Central memory CD8-positive, alpha-beta T cell (primary cell): Measurements from ENCODE around the gene NOX3.

ENCODE experiments used
- ATAC-seq: fragments of 150-1000 bp; cut with Tn5 transposase; replicated peaks from 2 replicates; pipeline ENCODE4 v1.10.0; 2022; ENCODE audit warnings: mild to moderate bottlenecking, moderate FRiP score, moderate number of reproducible peaks; ENCODE audit not compliant: poor library complexity, severe bottlenecking; ENCODE audit errors: extremely low read depth
- DNase-seq, 2 donors: peaks; one replicate each; pipeline ENCODE4 v3.0.0; 2021; ENCODE audit warnings: low spot score in 2 of 2
- H3K27ac Mint-ChIP-seq: one replicate; pipeline ENCODE4 v1.8.0; 2022; ENCODE audit warnings: low read depth, mild to moderate bottlenecking, moderate library complexity, mixed read lengths
- H3K27me3 Mint-ChIP-seq: one replicate; pipeline ENCODE4 v1.8.0; 2022; ENCODE audit warnings: mixed read lengths
- H3K36me3 Mint-ChIP-seq: one replicate; pipeline ENCODE4 v1.8.0; 2022; ENCODE audit warnings: mild to moderate bottlenecking, moderate library complexity, mixed read lengths; ENCODE audit not compliant: insufficient read depth
- H3K4me1 Mint-ChIP-seq: one replicate; pipeline ENCODE4 v1.8.0; 2022; ENCODE audit warnings: mixed read lengths
- H3K4me3 Mint-ChIP-seq: one replicate; pipeline ENCODE4 v1.8.0; 2022; ENCODE audit warnings: mild to moderate bottlenecking, moderate library complexity, mixed read lengths
- H3K9me3 Mint-ChIP-seq: one replicate; pipeline ENCODE4 v1.8.0; 2022; ENCODE audit warnings: mixed read lengths

Gene NOX3, protein sequence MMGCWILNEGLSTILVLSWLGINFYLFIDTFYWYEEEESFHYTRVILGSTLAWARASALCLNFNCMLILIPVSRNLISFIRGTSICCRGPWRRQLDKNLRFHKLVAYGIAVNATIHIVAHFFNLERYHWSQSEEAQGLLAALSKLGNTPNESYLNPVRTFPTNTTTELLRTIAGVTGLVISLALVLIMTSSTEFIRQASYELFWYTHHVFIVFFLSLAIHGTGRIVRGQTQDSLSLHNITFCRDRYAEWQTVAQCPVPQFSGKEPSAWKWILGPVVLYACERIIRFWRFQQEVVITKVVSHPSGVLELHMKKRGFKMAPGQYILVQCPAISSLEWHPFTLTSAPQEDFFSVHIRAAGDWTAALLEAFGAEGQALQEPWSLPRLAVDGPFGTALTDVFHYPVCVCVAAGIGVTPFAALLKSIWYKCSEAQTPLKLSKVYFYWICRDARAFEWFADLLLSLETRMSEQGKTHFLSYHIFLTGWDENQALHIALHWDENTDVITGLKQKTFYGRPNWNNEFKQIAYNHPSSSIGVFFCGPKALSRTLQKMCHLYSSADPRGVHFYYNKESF

DNA sequence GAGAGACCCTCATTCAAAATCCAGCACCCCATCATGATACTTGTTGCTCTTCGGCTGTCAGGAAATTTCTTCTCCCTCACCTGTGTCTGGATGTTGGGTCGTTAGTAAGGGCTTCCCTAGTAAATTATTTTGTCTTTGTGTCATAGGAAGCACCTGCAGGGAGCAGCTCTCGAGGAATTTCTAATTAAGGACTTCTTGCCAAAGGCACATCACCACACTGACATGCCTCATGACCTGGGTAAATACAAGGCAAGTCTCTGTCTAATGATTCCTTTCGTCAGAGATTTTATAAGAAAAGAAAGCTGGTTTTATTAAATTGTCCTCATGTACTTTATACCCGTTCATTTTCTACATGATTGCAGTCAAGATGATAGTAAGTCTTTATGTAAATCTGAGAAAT is at the start of gene NOX3:
NOX3 (minus strand) TSS at position 74 of the 400 bp plus-strand sequence; CDS start at position 35, 39 bp downstream.
- Mint-ChIP-seq H3K27ac (no peak within 1 kb of the TSS), H3K27me3 (peaks cover 63% of the 10 kb centered on the region), H3K36me3 (no peaks in the 10 kb centered on the region), H3K4me3 (no peak within 1 kb of the TSS), H3K4me1 (no peaks in the 10 kb centered on the region), H3K9me3 (no peaks in the 10 kb centered on the region)
- DNase-seq (no peak), ATAC-seq (no peak)

DNA sequence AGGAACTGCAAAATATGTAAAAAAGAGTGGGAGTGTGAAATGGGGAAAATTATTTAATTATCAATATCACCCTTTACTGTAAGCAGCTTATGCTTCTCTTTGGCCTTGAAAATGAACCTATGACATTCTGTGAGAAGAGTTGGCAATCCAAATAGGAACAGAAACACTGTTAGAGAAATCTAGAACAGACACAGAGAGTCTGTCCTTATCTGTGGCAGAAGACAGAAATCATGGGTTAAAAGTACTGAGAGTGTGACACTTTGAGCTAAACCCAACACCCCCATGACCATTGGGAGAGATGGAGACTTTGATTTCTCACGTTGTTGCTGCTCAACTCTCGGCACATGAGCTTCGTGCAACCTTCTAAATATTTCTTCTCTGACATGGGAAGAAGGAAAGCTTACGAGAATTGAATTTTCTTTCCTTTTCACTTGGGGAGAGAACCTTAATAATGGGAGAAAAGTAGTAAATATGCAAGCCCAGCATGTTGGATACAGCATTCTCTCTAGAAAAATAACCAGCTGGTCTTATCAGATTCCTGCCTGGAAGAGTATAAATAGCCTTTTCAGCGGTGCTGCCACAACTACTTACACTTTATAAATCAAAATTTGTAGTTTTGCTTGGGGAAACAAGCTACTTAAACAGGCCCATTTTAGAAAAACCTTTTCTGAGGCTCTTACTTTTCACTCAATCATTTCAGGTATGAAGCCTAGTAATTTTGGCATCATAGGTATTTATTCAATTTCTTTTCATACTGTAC is 49.4 kb upstream of the NOX3 start:
- DNase-seq (no peak), ATAC-seq (no peak)
- no peak overlapping the region for H3K4me3 Mint-ChIP-seq
- no peaks in the 10 kb centered on the region for H3K36me3 Mint-ChIP-seq
- no peaks in the 10 kb centered on the region for H3K9me3 Mint-ChIP-seq
- no peaks in the 10 kb centered on the region for H3K4me1 Mint-ChIP-seq
- H3K27ac Mint-ChIP-seq: no peak overlapping the region
- H3K27me3 Mint-ChIP-seq: peaks cover 10% of the 10 kb centered on the region

DNA sequence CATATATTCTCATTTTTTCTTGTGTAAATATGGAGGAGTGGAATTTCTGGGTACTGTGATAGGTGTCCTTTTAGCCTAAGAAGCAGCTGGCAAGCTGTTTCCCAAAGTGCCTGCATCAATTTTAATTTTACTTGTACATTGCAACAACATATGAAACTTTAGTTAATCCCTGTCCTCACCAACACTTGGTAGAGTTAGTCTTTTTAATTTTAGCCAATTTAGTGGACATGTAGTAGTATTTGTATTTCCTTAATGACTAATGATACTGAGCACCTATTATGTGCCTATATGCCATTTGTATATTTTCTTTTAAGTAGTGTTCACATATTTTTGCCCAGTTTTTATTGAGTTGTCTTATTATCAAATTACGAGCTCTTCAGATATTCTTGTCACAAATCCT is 46.8 kb upstream of the NOX3 start:
- ATAC-seq (no peak), DNase-seq (no peak)
- no peak overlapping the region for H3K27ac Mint-ChIP-seq
- no peaks in the 10 kb centered on the region for H3K36me3 Mint-ChIP-seq
- H3K4me3 Mint-ChIP-seq: no peak overlapping the region
- no peaks in the 10 kb centered on the region for H3K4me1 Mint-ChIP-seq
- H3K27me3 Mint-ChIP-seq: peaks cover 4% of the 10 kb centered on the region
- no peaks in the 10 kb centered on the region for H3K9me3 Mint-ChIP-seq

DNA sequence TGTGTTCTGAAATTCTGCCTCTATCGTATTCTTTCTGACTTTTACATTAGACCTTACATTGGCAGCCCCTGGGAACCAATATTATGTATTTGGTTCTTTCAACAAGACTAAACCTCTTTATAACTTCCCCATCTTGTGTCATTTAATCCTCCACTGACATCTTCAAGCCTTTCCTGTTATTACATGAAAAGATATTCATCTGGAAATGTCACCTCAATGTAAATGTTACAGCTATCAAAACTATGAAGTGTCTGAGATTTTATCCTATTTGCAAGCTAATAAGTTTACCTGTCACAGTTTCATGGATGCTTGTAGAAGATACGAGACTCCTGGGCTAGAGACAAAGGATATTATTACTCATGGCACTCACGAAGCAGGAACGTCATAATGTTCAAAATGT is 43.9 kb upstream of the NOX3 start:
- no peaks in the 10 kb centered on the region for H3K9me3 Mint-ChIP-seq
- peaks cover 11% of the 10 kb centered on the region for H3K27me3 Mint-ChIP-seq
- H3K4me1 Mint-ChIP-seq: no peaks in the 10 kb centered on the region
- ATAC-seq (no peak), DNase-seq (no peak)
- H3K27ac Mint-ChIP-seq: no peak overlapping the region
- H3K36me3 Mint-ChIP-seq: no peaks in the 10 kb centered on the region
- no peak overlapping the region for H3K4me3 Mint-ChIP-seq

DNA sequence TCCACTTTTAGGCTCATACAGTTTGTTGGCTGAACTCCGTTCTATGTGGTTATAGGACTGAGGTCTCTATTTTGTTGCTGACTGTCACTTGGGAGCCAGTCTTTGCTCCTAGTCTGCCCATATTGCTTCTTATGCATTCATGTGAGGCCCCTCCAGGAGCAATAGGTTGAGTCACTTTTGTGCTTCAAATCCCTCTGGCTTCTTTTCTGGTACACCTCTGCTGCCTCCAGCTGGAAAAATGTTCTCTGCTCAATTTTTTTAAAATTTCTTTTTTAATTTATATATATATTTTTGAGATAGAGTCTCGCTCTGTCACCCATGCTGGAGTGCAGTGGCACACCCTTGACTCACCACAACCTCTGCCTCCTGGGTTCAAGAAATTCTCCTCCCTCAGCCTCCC is 42.7 kb upstream of the NOX3 start:
- no peaks in the 10 kb centered on the region for H3K36me3 Mint-ChIP-seq
- DNase-seq (no peak), ATAC-seq (no peak)
- no peak overlapping the region for H3K4me3 Mint-ChIP-seq
- H3K27me3 Mint-ChIP-seq: peaks cover 11% of the 10 kb centered on the region
- H3K9me3 Mint-ChIP-seq: no peaks in the 10 kb centered on the region
- H3K27ac Mint-ChIP-seq: no peak overlapping the region
- H3K4me1 Mint-ChIP-seq: no peaks in the 10 kb centered on the region

DNA sequence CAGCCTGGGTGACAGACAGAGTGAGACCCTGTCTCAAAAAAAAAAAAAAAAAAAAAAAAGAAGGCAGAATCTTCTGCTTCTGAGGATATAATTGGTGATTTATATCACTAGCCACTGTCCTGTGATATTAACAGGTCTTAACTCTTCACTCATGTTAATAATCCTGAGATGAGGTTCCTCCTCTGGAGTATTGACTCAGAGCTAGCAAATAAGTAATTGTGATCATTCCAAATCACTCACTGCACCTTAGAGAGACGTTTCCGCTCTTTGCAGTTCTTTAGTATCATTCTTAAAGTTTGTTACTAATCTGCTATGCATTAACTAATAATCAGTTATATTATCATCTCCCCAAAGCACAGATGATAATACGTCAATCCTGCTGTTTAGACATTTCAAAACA is 41.6 kb upstream of the NOX3 start:
- Mint-ChIP-seq H3K4me3 (no peak overlapping the region), H3K9me3 (peaks cover 6% of the 10 kb centered on the region), H3K4me1 (no peaks in the 10 kb centered on the region), H3K36me3 (no peaks in the 10 kb centered on the region), H3K27me3 (peaks cover 11% of the 10 kb centered on the region), H3K27ac (no peak overlapping the region)
- DNase-seq (no peak), ATAC-seq (no peak)

DNA sequence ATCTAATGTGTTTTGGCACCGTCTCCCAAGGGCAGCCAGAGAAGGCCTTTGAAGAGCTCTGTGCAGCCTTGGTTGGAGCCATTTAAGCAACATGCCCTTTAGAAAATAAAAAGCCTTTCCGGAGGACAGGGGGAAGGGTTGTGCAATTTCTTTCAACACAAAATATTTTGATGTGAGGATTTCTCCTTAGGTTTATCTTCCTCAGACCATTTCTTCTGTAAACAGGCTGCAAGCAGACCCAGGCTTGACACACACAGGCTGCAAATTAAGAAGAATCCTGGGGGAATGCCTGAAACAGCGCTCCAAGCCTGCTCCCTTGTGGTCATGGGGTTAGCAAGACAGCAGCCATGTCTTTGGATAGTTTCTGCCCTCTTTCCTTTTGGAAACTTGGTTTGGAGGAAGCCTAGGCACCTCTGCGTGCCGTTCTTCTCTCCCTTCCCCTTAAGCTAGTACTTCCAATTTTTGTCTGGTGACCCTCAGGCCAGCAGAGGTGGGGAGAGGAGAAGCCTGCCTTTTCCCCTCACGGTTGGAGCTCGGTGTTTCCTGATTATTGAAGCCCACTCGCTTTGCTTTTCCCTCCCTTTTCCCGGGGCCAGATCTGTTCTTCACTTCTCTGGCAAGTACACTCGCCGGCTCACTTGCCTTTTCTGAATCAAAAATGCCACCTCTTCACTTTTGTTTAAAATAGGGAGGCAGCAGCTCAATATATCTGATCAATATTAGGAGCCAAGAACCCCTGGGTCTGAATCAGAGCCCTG is 39.6 kb upstream of the NOX3 start:
- Mint-ChIP-seq H3K27ac (no peak overlapping the region), H3K27me3 (peaks cover 11% of the 10 kb centered on the region), H3K36me3 (no peaks in the 10 kb centered on the region), H3K4me3 (no peak overlapping the region), H3K9me3 (peaks cover 7% of the 10 kb centered on the region), H3K4me1 (no peaks in the 10 kb centered on the region)
- no peak for DNase-seq
- no peak for ATAC-seq

DNA sequence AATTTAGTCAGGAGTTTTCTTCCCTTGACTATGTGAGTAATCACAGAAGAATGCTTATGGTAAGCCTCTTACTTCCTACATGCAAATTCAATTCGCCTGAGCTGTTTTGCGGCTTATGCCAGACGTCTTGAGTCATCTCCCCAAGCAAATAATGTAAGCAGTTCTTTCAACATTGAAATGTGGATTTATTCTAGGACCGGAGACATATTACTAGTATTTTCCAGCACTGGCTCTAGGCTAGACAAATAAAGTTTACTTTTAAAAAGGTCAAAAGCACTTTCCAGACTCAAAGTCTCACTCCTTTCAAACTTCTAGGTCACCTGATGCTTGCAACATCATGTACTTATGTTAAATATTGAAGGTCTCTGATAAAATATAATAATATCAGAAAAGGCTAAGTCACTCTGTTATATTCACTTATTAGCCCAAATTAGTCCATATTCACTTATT is 38.1 kb upstream of the NOX3 start:
- Mint-ChIP-seq H3K36me3 (no peaks in the 10 kb centered on the region), H3K9me3 (peaks cover 7% of the 10 kb centered on the region), H3K4me1 (no peaks in the 10 kb centered on the region), H3K27ac (no peak overlapping the region), H3K4me3 (no peak overlapping the region), H3K27me3 (peaks cover 11% of the 10 kb centered on the region)
- ATAC-seq: no peak
- no peak for DNase-seq

DNA sequence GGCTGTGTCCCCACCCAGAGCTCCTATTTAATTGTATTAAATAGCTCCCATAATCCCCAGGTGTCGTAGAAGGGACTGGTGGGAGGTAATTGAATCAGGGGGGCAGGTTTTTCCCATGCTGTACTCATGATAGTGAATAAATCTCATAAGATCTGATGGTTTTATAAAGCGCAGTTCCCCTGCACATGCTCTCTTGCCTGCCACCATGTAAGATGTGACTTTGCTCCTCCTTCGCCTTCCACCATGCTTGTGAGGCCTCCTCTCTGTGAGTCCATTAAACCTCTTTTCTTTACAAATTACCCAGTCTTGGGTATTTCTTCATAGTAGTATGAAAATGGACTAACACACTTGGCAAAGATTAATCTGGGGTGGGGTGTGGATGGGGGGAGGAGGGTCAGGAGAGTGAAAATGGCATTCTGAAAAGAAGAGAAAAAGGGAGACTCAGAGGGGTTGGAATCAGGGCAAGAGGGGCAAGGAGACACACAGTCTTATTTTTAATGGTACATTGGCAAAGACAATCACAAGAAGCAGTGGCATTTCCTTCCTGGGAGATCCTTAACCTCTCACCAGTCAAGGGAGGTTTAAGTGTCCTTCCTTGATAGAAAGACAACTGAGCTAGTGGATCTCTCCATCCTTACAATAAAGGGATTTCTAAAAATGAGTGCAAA is 37.5 kb upstream of the NOX3 start:
- Mint-ChIP-seq H3K4me3 (no peak overlapping the region), H3K27me3 (peaks cover 11% of the 10 kb centered on the region), H3K4me1 (no peaks in the 10 kb centered on the region), H3K36me3 (no peaks in the 10 kb centered on the region), H3K27ac (no peak overlapping the region), H3K9me3 (peaks cover 7% of the 10 kb centered on the region)
- ATAC-seq (no peak), DNase-seq (no peak)

DNA sequence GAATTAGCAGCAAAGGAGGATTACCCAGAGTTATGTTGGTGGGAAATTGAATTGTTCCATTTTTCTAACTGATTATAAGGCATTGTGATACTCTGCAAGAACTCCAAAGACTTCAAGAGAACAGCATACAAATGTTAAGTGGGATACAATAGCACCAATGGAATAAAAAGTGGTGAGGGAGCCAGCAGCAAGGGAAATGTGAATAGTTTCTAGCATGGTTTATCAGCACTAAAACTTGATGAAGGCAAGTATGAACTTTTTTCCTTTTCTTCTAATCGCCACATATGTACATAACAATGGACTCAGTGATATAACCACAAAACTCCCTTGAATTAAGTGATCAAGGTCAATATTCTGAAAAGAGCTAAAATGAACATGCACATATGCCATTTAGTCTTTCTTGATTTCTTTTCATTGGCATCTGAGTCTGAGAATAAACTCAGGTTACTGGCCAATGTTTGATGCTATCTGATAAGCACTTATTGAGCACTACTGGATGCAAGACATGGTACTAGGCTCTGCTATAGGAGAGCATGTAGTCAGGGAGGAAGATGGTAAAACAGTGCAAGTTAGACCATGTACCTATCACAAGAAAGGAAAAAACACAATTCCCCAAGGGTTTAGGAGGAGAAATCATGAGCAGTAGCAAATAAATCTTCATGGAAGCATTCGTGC is 36.6 kb upstream of the NOX3 start:
- ATAC-seq: no peak
- Mint-ChIP-seq H3K9me3 (peaks cover 7% of the 10 kb centered on the region), H3K4me3 (no peak overlapping the region), H3K36me3 (no peaks in the 10 kb centered on the region), H3K4me1 (no peaks in the 10 kb centered on the region), H3K27me3 (peaks cover 11% of the 10 kb centered on the region), H3K27ac (no peak overlapping the region)
- DNase-seq: no peak

DNA sequence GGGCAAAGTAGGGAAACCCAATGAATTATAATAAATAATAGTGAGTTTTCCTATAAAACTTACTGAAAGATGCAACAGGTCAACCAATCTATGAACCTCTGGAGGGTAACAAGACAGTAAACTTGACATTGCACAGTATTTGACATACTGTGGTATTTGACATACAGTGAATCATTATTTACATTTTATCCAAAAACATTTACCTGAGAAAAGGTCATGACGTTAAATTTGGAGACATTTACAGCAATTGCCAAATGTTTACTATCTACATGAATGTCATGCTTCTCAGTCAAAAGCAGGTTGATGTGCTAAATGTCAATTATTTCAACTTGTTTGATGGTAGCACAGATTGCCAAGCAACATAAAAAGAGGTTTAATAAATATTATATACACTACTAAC is 35.8 kb upstream of the NOX3 start:
- peaks cover 7% of the 10 kb centered on the region for H3K9me3 Mint-ChIP-seq

More for the DNA sequence above, 35.8 kb upstream of the NOX3 start:
- H3K36me3 Mint-ChIP-seq: no peaks in the 10 kb centered on the region
- ATAC-seq (no peak), DNase-seq (no peak)
- peaks cover 11% of the 10 kb centered on the region for H3K27me3 Mint-ChIP-seq
- no peak overlapping the region for H3K4me3 Mint-ChIP-seq
- H3K27ac Mint-ChIP-seq: no peak overlapping the region
- no peaks in the 10 kb centered on the region for H3K4me1 Mint-ChIP-seq
